ENCODE results near the gene GSTT2B. TPM values are rescaled to one million over a fixed set of nuclear protein-coding genes. Genes with fewer than 3 reads are reported as not detected.
"Not testable (repeated sequence)": the region's sequence is repeated elsewhere in the genome, so short reads cannot be mapped to it uniquely, and the experiment has no call there.

The GSTT2B gene
- total RNA-seq, 3 donors from 2014 or later, result 1.1 to 4.5 (median 2.0) TPM

GRCh38 chr22:24002851-24003250, 41.9 kb upstream of the GSTT2B start:
- no peaks in the 10 kb centered on the region for H3K36me3 ChIP-seq (ENCODE audit: low read depth)
- peak; percentile 42 for ATAC-seq
- TF ChIP-seq, protein P1, sequence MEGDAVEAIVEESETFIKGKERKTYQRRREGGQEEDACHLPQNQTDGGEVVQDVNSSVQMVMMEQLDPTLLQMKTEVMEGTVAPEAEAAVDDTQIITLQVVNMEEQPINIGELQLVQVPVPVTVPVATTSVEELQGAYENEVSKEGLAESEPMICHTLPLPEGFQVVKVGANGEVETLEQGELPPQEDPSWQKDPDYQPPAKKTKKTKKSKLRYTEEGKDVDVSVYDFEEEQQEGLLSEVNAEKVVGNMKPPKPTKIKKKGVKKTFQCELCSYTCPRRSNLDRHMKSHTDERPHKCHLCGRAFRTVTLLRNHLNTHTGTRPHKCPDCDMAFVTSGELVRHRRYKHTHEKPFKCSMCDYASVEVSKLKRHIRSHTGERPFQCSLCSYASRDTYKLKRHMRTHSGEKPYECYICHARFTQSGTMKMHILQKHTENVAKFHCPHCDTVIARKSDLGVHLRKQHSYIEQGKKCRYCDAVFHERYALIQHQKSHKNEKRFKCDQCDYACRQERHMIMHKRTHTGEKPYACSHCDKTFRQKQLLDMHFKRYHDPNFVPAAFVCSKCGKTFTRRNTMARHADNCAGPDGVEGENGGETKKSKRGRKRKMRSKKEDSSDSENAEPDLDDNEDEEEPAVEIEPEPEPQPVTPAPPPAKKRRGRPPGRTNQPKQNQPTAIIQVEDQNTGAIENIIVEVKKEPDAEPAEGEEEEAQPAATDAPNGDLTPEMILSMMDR (IDR thresholded peaks at IDR 0.05), result no peak
- no peak overlapping the region for H3K4me3 ChIP-seq
- intact Hi-C loops (cut with DNase I, micrococcal nuclease), result no loop called here
- H3K4me1 ChIP-seq (ENCODE audit: low read depth), result no peaks in the 10 kb centered on the region
- DNase-seq, result no peak
- no peaks in the 10 kb centered on the region for H3K9me3 ChIP-seq

DNA sequence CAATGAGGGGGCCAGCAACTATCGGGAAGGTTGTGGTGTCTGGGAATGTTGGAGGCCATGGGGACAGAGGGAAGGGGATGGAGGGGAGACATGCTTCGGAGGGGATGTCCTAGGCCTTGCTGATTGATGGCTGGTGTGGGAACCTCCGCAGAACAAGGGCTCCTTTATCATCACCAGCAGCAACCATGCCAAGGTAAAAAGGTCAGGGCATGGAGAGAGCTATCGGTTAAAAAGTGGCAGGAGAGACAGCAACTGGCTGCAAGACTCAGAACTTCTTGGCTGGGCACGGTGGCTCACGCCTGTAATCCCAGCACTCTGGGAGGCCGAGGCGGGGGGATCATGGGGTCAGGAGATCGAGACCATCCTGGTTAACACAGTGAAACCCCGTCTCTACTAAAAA, 41.3 kb upstream of the GSTT2B start:
- DNase-seq, result no peak
- TF ChIP-seq, protein P1 (IDR thresholded peaks at IDR 0.05), result no peak
- Histone ChIP-seq H3K4me1 (ENCODE audit: low read depth) (no peaks in the 10 kb centered on the region), H3K36me3 (ENCODE audit: low read depth) (no peaks in the 10 kb centered on the region), H3K4me3 (no peak overlapping the region), H3K9me3 (no peaks in the 10 kb centered on the region)
- intact Hi-C loops (cut with DNase I, micrococcal nuclease), result no loop called here
- ATAC-seq, result no peak

- TF ChIP-seq, protein P1 (IDR thresholded peaks at IDR 0.05), result no peak
- no peak overlapping the region for H3K4me3 ChIP-seq
- ATAC-seq, result no peak
- H3K36me3 ChIP-seq (ENCODE audit: low read depth), result no peaks in the 10 kb centered on the region
- intact Hi-C loops (cut with DNase I, micrococcal nuclease), result no loop called here
- H3K9me3 ChIP-seq, result no peaks in the 10 kb centered on the region
- DNase-seq, result no peak
- no peaks in the 10 kb centered on the region for H3K4me1 ChIP-seq (ENCODE audit: low read depth)
Observed at GRCh38 chr22:24001314-24001713, 40.3 kb upstream of the GSTT2B start.

- DNase-seq; H3K4me1 ChIP-seq (ENCODE audit: low read depth); ATAC-seq; intact Hi-C loops (cut with DNase I, micrococcal nuclease); H3K36me3 ChIP-seq (ENCODE audit: low read depth); H3K4me3 ChIP-seq; H3K9me3 ChIP-seq: not testable (repeated sequence)
Observed at GRCh38 chr22:23999779-24000178, 38.8 kb upstream of the GSTT2B start.

DNA sequence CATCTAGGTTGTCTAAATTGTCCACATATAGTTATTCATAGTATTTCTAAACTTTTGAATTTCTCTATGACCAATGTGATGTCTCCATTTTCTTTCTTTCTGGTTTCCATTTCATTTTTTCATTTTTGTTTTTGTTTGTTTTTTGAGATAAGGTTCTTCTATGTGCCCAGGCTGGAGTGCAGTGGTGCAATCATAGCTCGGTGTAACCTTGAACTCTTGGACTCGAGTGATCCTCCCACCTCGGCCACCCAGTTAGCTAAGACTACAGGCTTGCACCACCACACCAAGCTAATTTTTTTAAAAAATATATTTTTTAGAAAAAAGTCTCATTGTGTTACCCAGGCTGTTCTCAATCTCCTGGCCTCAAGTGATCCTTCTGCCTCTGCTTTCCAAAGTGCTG, 36.1 kb upstream of the GSTT2B start:
- Histone ChIP-seq H3K36me3 (ENCODE audit: low read depth) (no peaks in the 10 kb centered on the region), H3K4me1 (ENCODE audit: low read depth) (no peaks in the 10 kb centered on the region), H3K4me3 (no peak overlapping the region), H3K9me3 (no peaks in the 10 kb centered on the region)
- intact Hi-C loops (cut with DNase I, micrococcal nuclease), result no loop called here
- no peak for ATAC-seq
- TF ChIP-seq, protein P1 (IDR thresholded peaks at IDR 0.05), result no peak
- DNase-seq, result no peak

DNA sequence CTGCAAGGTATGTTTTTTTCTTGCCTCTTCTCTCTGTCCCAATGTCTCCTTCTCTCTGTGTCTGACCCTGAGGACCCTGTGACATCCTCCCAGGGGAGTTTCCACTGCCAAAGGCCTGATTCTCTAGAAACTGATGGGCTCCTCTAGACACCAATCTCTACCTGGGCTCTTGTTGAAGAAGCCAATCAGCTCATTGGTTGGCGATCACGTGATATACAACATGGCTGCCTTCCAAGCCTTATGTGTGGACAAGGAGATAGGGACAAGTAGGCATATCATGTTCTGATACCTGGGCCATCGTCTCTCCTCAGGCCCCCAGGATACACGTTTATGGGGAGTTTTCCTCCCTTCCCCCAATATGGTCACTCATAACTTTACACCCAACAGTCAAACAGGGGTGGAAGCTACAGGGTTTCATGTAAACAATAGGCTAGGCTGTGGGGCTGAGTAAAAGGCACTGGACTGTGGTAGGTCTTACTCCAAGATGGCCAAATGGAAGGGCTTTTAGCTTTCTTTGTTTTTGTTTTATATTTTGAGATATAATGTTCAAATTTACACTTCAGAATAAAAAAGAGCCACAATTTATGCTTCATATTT, 32.7 kb upstream of the GSTT2B start:
- H3K4me1 ChIP-seq (ENCODE audit: low read depth); intact Hi-C loops (cut with DNase I, micrococcal nuclease); DNase-seq; ATAC-seq; H3K9me3 ChIP-seq; H3K4me3 ChIP-seq; H3K36me3 ChIP-seq (ENCODE audit: low read depth): not testable (repeated sequence)

DNA sequence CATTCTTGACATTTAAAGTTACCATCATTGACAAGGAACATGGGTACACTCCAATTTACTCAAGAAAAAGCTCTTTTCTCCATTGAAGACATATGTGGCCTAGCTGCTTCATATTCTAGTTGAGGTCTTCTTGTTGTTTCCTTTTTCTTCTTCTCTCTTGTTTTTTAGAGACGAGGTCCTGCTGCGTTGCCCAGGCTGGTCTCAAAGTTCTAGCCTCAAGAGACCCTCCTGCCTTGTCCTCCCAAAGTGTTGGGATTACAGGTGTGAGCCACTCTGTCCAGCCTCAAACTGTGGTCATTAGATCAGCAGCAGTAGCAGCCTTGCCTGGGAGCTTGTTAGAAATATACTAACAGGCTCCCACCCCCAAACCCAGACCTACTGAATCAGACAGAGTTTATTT, 32.1 kb upstream of the GSTT2B start:
- H3K4me1 ChIP-seq (ENCODE audit: low read depth); intact Hi-C loops (cut with DNase I, micrococcal nuclease); DNase-seq; ATAC-seq; H3K9me3 ChIP-seq; H3K4me3 ChIP-seq; H3K36me3 ChIP-seq (ENCODE audit: low read depth): not testable (repeated sequence)

DNA sequence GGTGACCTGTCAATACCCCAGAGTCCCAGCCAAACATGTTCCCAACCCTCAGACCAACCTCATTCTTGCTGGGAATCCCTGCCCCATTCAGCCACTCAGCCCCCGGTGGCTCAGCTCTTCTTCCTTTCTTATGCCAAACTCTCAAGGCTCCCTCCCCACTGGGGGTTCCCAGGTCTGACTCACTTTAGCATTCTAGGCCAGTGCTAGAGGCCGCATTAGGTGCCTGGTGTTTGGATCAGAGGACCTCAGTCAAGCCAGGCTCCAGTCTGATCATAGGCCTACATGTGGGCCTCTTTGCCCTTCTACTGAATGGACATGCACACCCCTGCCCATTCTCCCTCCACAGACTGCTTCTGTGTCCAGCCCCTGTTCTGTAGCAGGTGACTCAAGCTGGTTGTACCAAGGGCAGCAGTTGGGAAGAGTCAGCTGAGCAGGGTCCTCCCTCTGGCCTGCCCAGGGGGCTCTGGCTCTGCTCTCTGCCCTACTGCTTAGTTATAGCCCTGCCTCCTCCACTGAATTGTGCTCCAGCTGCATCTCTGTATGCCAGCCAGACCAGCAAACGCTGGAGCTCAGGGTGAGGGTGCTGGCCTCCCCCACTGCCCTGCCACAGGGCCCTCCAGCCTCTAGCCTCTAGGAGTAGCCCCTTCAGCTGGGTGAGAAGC, 28.7 kb upstream of the GSTT2B start:
- DNase-seq; H3K9me3 ChIP-seq; H3K4me1 ChIP-seq (ENCODE audit: low read depth); ATAC-seq; H3K36me3 ChIP-seq (ENCODE audit: low read depth); intact Hi-C loops (cut with DNase I, micrococcal nuclease); H3K4me3 ChIP-seq: not testable (repeated sequence)

DNA sequence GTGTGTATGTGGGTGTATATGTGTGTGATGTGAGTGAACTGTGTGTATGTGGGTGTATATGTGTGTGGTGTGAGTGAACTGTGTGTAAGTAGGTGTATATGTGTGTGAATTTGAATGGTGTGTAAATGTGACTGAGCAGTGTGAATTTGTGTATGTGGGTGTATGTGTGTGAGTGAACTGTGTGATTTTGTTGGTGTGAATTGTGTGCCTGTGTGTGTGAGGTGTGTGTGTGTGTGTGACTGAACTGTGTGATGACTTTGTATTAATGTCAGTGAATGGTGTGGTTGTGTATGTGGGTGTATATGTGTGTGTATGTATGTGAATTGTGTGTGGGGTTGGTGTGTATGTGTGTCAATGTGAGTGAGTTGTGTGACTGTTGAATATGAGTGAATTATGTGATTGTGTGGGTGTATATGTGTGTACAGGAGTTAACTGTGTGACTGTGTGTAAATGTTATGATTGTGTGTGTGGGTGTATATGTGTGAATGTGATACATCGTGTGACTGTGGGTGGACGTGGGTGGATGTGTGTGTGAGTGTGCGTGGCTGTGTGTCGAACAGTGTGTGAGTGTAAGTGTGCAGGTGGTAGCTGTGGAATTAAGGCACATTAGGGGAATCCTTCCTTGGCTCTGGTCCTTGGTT, 25.7 kb upstream of the GSTT2B start:
- H3K9me3 ChIP-seq; intact Hi-C loops (cut with DNase I, micrococcal nuclease); DNase-seq; H3K4me3 ChIP-seq; ATAC-seq; H3K36me3 ChIP-seq (ENCODE audit: low read depth); H3K4me1 ChIP-seq (ENCODE audit: low read depth): not testable (repeated sequence)

- not testable (repeated sequence) for ATAC-seq; H3K4me3 ChIP-seq; H3K36me3 ChIP-seq (ENCODE audit: low read depth)
Observed at GRCh38 chr22:23986089-23986488, 25.1 kb upstream of the GSTT2B start.

More at GRCh38 chr22:23986089-23986488, 25.1 kb upstream of the GSTT2B start:
- DNase-seq; H3K9me3 ChIP-seq; intact Hi-C loops (cut with DNase I, micrococcal nuclease); H3K4me1 ChIP-seq (ENCODE audit: low read depth): not testable (repeated sequence)

All from mucosa of descending colon (tissue), 3 donors.